ENCODE measurements around the gene RAPGEF2.

RAPGEF2 gene

DNA sequence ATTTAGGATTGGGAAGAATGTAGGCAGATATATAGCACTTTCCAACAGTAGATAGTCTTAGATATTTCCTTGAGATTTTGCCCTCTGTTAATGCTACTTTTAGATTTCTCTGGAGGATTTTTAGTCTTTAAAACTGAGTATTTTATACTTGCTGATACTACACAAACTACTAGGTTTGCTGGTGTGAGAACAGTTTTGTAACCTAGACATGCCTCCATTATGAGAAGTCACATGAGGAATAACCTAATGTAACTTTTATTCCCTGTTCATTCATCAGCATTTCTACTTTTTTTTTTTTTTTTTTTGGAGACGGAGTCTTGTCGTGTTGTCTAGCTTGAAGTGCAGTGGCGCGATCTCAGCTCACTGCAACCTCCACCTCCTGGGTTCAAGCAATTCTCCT, 137.2 kb downstream of the RAPGEF2 start:
- Histone ChIP-seq H3K9me2 (replicated peaks; ENCODE audit: insufficient read depth, low read length) (no peaks in the 10 kb centered on the region), H3K36me3 (ENCODE audit: low read length) (no peaks in the 10 kb centered on the region), H3K9ac (ENCODE audit: low read length) (no peak overlapping the region), H3K9me3 (ENCODE audit: insufficient read depth, low read length) (no peaks in the 10 kb centered on the region), H3K79me2 (ENCODE audit: insufficient read depth, low read length) (no peaks in the 10 kb centered on the region), H3F3A (ENCODE audit: insufficient read depth) (no peaks in the 10 kb centered on the region), H3K27me3 (ENCODE audit: low read length) (no peaks in the 10 kb centered on the region), H4K20me1 (ENCODE audit: low read depth, low read length) (no peaks in the 10 kb centered on the region), H3K4me3 (ENCODE audit: insufficient read depth, low read length, poor library complexity, severe bottlenecking) (no peak overlapping the region), H2AFZ (ENCODE audit: low read depth, low read length, severe bottlenecking) (no peak overlapping the region), H3K4me2 (ENCODE audit: low read depth, low read length, poor library complexity, severe bottlenecking) (no peak overlapping the region), H3K27ac (ENCODE audit: low read depth, low read length) (no peak overlapping the region)
- TF ChIP-seq EZH2phosphoT487 (conservative IDR thresholded peaks at IDR 0.05; ENCODE audit: low read length), result no peak
- TF ChIP-seq, protein P1, sequence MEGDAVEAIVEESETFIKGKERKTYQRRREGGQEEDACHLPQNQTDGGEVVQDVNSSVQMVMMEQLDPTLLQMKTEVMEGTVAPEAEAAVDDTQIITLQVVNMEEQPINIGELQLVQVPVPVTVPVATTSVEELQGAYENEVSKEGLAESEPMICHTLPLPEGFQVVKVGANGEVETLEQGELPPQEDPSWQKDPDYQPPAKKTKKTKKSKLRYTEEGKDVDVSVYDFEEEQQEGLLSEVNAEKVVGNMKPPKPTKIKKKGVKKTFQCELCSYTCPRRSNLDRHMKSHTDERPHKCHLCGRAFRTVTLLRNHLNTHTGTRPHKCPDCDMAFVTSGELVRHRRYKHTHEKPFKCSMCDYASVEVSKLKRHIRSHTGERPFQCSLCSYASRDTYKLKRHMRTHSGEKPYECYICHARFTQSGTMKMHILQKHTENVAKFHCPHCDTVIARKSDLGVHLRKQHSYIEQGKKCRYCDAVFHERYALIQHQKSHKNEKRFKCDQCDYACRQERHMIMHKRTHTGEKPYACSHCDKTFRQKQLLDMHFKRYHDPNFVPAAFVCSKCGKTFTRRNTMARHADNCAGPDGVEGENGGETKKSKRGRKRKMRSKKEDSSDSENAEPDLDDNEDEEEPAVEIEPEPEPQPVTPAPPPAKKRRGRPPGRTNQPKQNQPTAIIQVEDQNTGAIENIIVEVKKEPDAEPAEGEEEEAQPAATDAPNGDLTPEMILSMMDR (IDR thresholded peaks at IDR 0.05; ENCODE audit: insufficient read depth, low read length, poor library complexity, severe bottlenecking), result no peak

DNA sequence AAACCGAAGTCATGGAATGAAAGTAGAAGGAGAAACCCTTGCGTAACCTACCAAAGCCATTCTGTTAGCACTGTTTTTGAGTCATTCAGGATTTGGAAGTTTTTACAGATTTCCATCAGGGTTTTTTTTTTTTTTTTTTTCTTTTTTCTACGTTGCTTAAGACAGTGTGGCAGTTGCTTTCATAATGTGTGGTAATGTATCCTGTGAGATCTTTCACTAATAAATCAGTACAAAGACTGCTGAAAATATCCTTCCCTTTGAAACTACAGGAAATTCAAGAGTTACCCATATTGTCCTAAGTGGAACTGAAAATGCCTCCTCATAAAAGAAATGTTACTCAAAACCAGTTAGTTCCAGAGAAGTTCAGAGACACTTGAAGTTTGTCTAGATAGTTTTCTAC, 137.8 kb downstream of the RAPGEF2 start:
- Histone ChIP-seq H3F3A (ENCODE audit: insufficient read depth) (no peaks in the 10 kb centered on the region), H3K4me2 (ENCODE audit: low read depth, low read length, poor library complexity, severe bottlenecking) (no peak overlapping the region), H3K9ac (ENCODE audit: low read length) (no peak overlapping the region), H3K27me3 (ENCODE audit: low read length) (no peaks in the 10 kb centered on the region), H4K20me1 (ENCODE audit: low read depth, low read length) (no peaks in the 10 kb centered on the region), H3K79me2 (ENCODE audit: insufficient read depth, low read length) (no peaks in the 10 kb centered on the region), H3K36me3 (ENCODE audit: low read length) (no peaks in the 10 kb centered on the region), H2AFZ (ENCODE audit: low read depth, low read length, severe bottlenecking) (no peak overlapping the region), H3K9me2 (replicated peaks; ENCODE audit: insufficient read depth, low read length) (no peaks in the 10 kb centered on the region), H3K27ac (ENCODE audit: low read depth, low read length) (no peak overlapping the region), H3K4me3 (ENCODE audit: insufficient read depth, low read length, poor library complexity, severe bottlenecking) (no peak overlapping the region), H3K9me3 (ENCODE audit: insufficient read depth, low read length) (no peaks in the 10 kb centered on the region)
- no peak for TF ChIP-seq EZH2phosphoT487 (conservative IDR thresholded peaks at IDR 0.05; ENCODE audit: low read length)
- TF ChIP-seq, protein P1 (IDR thresholded peaks at IDR 0.05; ENCODE audit: insufficient read depth, low read length, poor library complexity, severe bottlenecking), result no peak

DNA sequence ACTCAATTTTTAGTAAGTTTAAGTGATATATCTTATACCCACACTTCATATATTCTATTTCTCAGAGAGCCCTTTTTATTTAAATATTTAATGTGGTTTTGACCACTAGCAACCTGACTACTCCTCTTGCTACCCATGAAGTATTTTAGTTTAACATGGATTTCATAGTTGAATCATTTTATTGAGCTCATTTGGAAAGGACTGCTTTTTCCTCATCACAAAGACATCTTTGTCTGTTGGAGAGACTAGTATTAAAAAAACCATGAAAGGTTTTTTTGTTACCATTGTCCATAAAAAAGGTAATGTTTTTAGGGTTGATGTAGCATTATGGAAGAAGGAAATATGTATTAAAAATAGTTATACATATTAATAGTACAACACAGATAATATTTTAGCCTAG, 139.5 kb downstream of the RAPGEF2 start:
- no peaks in the 10 kb centered on the region for H3K9me2 ChIP-seq (replicated peaks; ENCODE audit: insufficient read depth, low read length)
- H3K9me3 ChIP-seq (ENCODE audit: insufficient read depth, low read length), result no peaks in the 10 kb centered on the region
- H3K4me2 ChIP-seq (ENCODE audit: low read depth, low read length, poor library complexity, severe bottlenecking), result no peak overlapping the region
- H3K36me3 ChIP-seq (ENCODE audit: low read length), result no peaks in the 10 kb centered on the region
- no peak overlapping the region for H2AFZ ChIP-seq (ENCODE audit: low read depth, low read length, severe bottlenecking)
- no peak overlapping the region for H3K4me3 ChIP-seq (ENCODE audit: insufficient read depth, low read length, poor library complexity, severe bottlenecking)
- no peak overlapping the region for H3K27ac ChIP-seq (ENCODE audit: low read depth, low read length)
- H3K79me2 ChIP-seq (ENCODE audit: insufficient read depth, low read length), result no peaks in the 10 kb centered on the region
- no peaks in the 10 kb centered on the region for H4K20me1 ChIP-seq (ENCODE audit: low read depth, low read length)
- H3F3A ChIP-seq (ENCODE audit: insufficient read depth), result no peaks in the 10 kb centered on the region
- no peaks in the 10 kb centered on the region for H3K27me3 ChIP-seq (ENCODE audit: low read length)
- no peak overlapping the region for H3K9ac ChIP-seq (ENCODE audit: low read length)
- TF ChIP-seq, protein P1 (IDR thresholded peaks at IDR 0.05; ENCODE audit: insufficient read depth, low read length, poor library complexity, severe bottlenecking), result no peak
- TF ChIP-seq EZH2phosphoT487 (conservative IDR thresholded peaks at IDR 0.05; ENCODE audit: low read length), result no peak
